Neural cell (in vitro differentiated cells): ENCODE results near the gene YY1. TPM values are rescaled to one million over a fixed set of nuclear protein-coding genes. Genes with fewer than 3 reads are reported as not detected.

Experiments
- H2AFZ ChIP-seq: fragments of 200-600, 300-800 bp; sonication (generic), shearing (Covaris generic); 2 replicates; pipeline ENCODE4 v1.6.0; 2014; ENCODE audit warnings: low read depth, mild to moderate bottlenecking, antibody characterized with exemption, low read length, moderate library complexity
- H3F3A ChIP-seq: fragments of 200-600 bp; shearing (Covaris generic); 2 replicates; pipeline ENCODE4 v1.6.1; 2016; ENCODE audit warnings: mild to moderate bottlenecking, moderate library complexity, mixed read lengths, antibody characterized with exemption, low read length; ENCODE audit not compliant: insufficient read depth, poor library complexity, severe bottlenecking
- H3K27ac ChIP-seq: fragments of 200-600, 300-800 bp; sonication (generic), shearing (Covaris generic); 2 replicates; pipeline ENCODE4 v1.5.1; 2014; ENCODE audit warnings: mild to moderate bottlenecking, low read length, moderate library complexity
- H3K27me3 ChIP-seq: fragments of 300-800, 200-600 bp; sonication (generic), shearing (Covaris generic); 2 replicates; pipeline ENCODE4 v1.6.0; 2014; ENCODE audit warnings: mild to moderate bottlenecking, low read depth, low read length, moderate library complexity; ENCODE audit not compliant: insufficient read depth
- H3K36me3 ChIP-seq: fragments of 300-800, 200-600 bp; sonication (generic), shearing (Covaris generic); 2 replicates; pipeline ENCODE4 v1.5.1; 2014; ENCODE audit warnings: mild to moderate bottlenecking, antibody characterized with exemption, low read length, moderate library complexity; ENCODE audit not compliant: insufficient read depth
- H3K4me2 ChIP-seq: fragments of 300-800, 200-600 bp; sonication (generic), shearing (Covaris generic); 2 replicates; pipeline ENCODE4 v1.6.0; 2014; ENCODE audit warnings: mild to moderate bottlenecking, low read length
- H3K4me3 ChIP-seq: fragments of 300-800, 200-600 bp; sonication (generic), shearing (Covaris generic); 2 replicates; pipeline ENCODE4 v1.5.1; 2014; ENCODE audit warnings: mild to moderate bottlenecking, low read length, moderate library complexity
- H3K79me2 ChIP-seq: fragments of 200-600 bp; shearing (Covaris generic); replicated peaks from 2 replicates; pipeline ENCODE4 v1.6.0; 2014; ENCODE audit warnings: mild to moderate bottlenecking, low read length, moderate library complexity; ENCODE audit not compliant: insufficient read depth
- H3K9ac ChIP-seq: fragments of 300-800, 200-600 bp; sonication (generic), shearing (Covaris generic); 2 replicates; pipeline ENCODE4 v1.6.1; 2016; ENCODE audit warnings: mild to moderate bottlenecking, low read length, mixed read lengths
- H3K9me2 ChIP-seq: fragments of 200-600 bp; shearing (Covaris generic); 2 replicates; pipeline ENCODE4 v1.6.1; 2016; ENCODE audit warnings: mild to moderate bottlenecking, low read length, mixed read lengths; ENCODE audit not compliant: insufficient read depth
- H3K9me3 ChIP-seq: fragments of 200-600, 300-800 bp; sonication (generic), shearing (Covaris generic); 2 replicates; pipeline ENCODE4 v1.6.1; 2016; ENCODE audit warnings: mild to moderate bottlenecking, mixed run types, low read length, moderate library complexity, mixed read lengths
- H4K20me1 ChIP-seq: fragments of 200-600 bp; shearing (Covaris generic); 2 replicates; pipeline ENCODE4 v1.6.1; 2016; ENCODE audit warnings: mild to moderate bottlenecking, mixed run types; ENCODE audit not compliant: insufficient read depth
- EP300 ChIP-seq: fragments of 450-650 bp; conservative IDR thresholded peaks from 2 replicates; pipeline ENCODE4 v1.6.1; 2014; ENCODE audit warnings: antibody characterized with exemption, mild to moderate bottlenecking, moderate library complexity; ENCODE audit not compliant: poor library complexity, severe bottlenecking
- EZH2 ChIP-seq: fragments of 200-600, 300-800 bp; shearing (Covaris generic), sonication (generic); IDR thresholded peaks from 2 replicates; pipeline ENCODE4 v1.6.1; 2014; ENCODE audit warnings: antibody characterized with exemption, low read length, borderline replicate concordance, mild to moderate bottlenecking; ENCODE audit not compliant: insufficient read depth, poor library complexity, severe bottlenecking
- MXI1 ChIP-seq: fragments of 450-650 bp; conservative IDR thresholded peaks from 2 replicates; pipeline ENCODE4 v1.6.1; 2014; ENCODE audit warnings: antibody characterized with exemption, mild to moderate bottlenecking; ENCODE audit not compliant: poor library complexity, severe bottlenecking
- POLR2AphosphoS5 ChIP-seq: IDR thresholded peaks from 2 replicates; pipeline ENCODE4 v1.6.1; 2012
- RAD21 ChIP-seq: fragments of 450-650 bp; conservative IDR thresholded peaks from 2 replicates; pipeline ENCODE4 v1.6.1; 2014; ENCODE audit warnings: antibody characterized with exemption, mild to moderate bottlenecking, moderate library complexity
- REST ChIP-seq: IDR thresholded peaks from 2 replicates; pipeline ENCODE4 v1.6.1; 2012; ENCODE audit warnings: borderline replicate concordance
- SMC3 ChIP-seq: fragments of 450-650 bp; conservative IDR thresholded peaks from 2 replicates; pipeline ENCODE4 v1.6.1; 2014; ENCODE audit warnings: antibody characterized with exemption, mild to moderate bottlenecking, moderate library complexity; ENCODE audit not compliant: poor library complexity
- TAF1 ChIP-seq: IDR thresholded peaks from 2 replicates; pipeline ENCODE4 v1.6.1; 2012; ENCODE audit warnings: low read depth
- polyA plus RNA-seq: library from polyadenylated mRNA; depleted of rRNA; stranded (reverse); fragments of >200 nt; gene quantifications from 2 replicates; pipeline ENCODE4 v1.2.3, GENCODE V29; 2014
- TF ChIP-seq, protein P1 (sequence below): fragments of 450-650 bp; IDR thresholded peaks from 2 replicates; pipeline ENCODE4 v1.5.1; 2014; ENCODE audit warnings: antibody characterized with exemption, mild to moderate bottlenecking, moderate library complexity; ENCODE audit not compliant: poor library complexity, severe bottlenecking

Gene YY1
- polyA plus RNA-seq, 1 donor from 2014 or later = 50.4 TPM

GRCh38 chr14:100262545-100262944, 23.6 kb downstream of the YY1 start:
- H3K9me2 ChIP-seq = no peaks in the 10 kb centered on the region
- no peak overlapping the region for H3K4me2 ChIP-seq
- no peak overlapping the region for H3K4me3 ChIP-seq
- H3K9me3 ChIP-seq = no peaks in the 10 kb centered on the region
- no peaks in the 10 kb centered on the region for H3K36me3 ChIP-seq
- H2AFZ ChIP-seq = no peak overlapping the region
- H3K79me2 ChIP-seq = peaks cover 43% of the 10 kb centered on the region
- H3K27me3 ChIP-seq = no peaks in the 10 kb centered on the region
- H3K27ac ChIP-seq = no peak overlapping the region
- no peak for TF ChIP-seq POLR2AphosphoS5
- no peak for TF ChIP-seq REST
- TF ChIP-seq EZH2 = no peak
- no peak for TF ChIP-seq SMC3
- TF ChIP-seq TAF1 = no peak
- TF ChIP-seq MXI1 = no peak
- no peak for TF ChIP-seq EP300
- TF ChIP-seq RAD21 = no peak
- TF ChIP-seq, protein P1, sequence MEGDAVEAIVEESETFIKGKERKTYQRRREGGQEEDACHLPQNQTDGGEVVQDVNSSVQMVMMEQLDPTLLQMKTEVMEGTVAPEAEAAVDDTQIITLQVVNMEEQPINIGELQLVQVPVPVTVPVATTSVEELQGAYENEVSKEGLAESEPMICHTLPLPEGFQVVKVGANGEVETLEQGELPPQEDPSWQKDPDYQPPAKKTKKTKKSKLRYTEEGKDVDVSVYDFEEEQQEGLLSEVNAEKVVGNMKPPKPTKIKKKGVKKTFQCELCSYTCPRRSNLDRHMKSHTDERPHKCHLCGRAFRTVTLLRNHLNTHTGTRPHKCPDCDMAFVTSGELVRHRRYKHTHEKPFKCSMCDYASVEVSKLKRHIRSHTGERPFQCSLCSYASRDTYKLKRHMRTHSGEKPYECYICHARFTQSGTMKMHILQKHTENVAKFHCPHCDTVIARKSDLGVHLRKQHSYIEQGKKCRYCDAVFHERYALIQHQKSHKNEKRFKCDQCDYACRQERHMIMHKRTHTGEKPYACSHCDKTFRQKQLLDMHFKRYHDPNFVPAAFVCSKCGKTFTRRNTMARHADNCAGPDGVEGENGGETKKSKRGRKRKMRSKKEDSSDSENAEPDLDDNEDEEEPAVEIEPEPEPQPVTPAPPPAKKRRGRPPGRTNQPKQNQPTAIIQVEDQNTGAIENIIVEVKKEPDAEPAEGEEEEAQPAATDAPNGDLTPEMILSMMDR = no peak
- H3F3A ChIP-seq = no peaks in the 10 kb centered on the region
- H3K9ac ChIP-seq = no peak overlapping the region
- peaks cover 2% of the 10 kb centered on the region for H4K20me1 ChIP-seq

- Histone ChIP-seq H4K20me1 (peaks cover 2% of the 10 kb centered on the region), H3K36me3 (no peaks in the 10 kb centered on the region), H3K79me2 (peaks cover 37% of the 10 kb centered on the region), H3K4me2 (no peak overlapping the region), H3K9me2 (no peaks in the 10 kb centered on the region), H3K9me3 (no peaks in the 10 kb centered on the region), H3K27ac (no peak overlapping the region), H3F3A (no peaks in the 10 kb centered on the region), H3K9ac (no peak overlapping the region), H3K4me3 (no peak overlapping the region), H2AFZ (no peak overlapping the region), H3K27me3 (no peaks in the 10 kb centered on the region)
- TF ChIP-seq EZH2 (no peak), POLR2AphosphoS5 (no peak), TAF1 (no peak), EP300 (no peak), MXI1 (no peak), SMC3 (no peak), RAD21 (no peak), REST (no peak)
- TF ChIP-seq, protein P1 = no peak
Measured at GRCh38 chr14:100263141-100263540, 24.2 kb downstream of the YY1 start.
